ENCODE results near the gene SLFN5.
"Not testable (repeated sequence)": the region's sequence is repeated elsewhere in the genome, so short reads cannot be mapped to it uniquely, and the experiment has no call there.

Gene SLFN5

GRCh38 chr17:35255316-35255715 is 12.4 kb downstream of the SLFN5 start:
- TF ChIP-seq CTCF (IDR thresholded peaks at IDR 0.05; ENCODE audit: borderline replicate concordance, insufficient read depth, low read depth, low read length) = no peak
- no peak overlapping the region for H3K4me3 ChIP-seq (ENCODE audit: low read depth, low read length)

- no peak for TF ChIP-seq CTCF (IDR thresholded peaks at IDR 0.05; ENCODE audit: borderline replicate concordance, insufficient read depth, low read depth, low read length)
- no peak overlapping the region for H3K4me3 ChIP-seq (ENCODE audit: low read depth, low read length)
Measured at GRCh38 chr17:35256629-35257028, 13.8 kb downstream of the SLFN5 start.

DNA sequence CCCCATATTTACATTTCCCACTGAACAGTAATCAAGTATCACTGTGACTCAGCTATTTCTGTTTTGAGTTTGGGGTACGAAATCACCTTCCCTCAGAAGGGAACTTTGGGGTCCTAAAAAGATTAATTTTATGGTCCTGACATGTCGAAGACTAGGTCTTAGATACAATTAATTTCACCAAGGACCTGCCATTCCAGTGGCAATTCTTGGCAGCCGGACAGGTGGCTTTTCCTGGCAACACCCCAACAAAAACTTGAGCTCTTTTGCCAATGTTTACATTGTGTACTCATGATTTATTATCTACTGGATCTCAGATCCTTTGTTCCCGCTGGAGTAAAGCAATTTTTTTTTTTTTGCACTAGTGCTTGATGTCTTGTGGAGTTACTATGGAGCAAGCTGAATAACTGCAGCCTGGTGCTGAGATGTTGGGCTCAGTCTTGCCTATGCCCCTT is 14.4 kb downstream of the SLFN5 start:
- TF ChIP-seq CTCF (IDR thresholded peaks at IDR 0.05; ENCODE audit: borderline replicate concordance, insufficient read depth, low read depth, low read length) = no peak

GRCh38 chr17:35259001-35259400 is 16.1 kb downstream of the SLFN5 start:
- no peak for TF ChIP-seq CTCF (IDR thresholded peaks at IDR 0.05; ENCODE audit: borderline replicate concordance, insufficient read depth, low read depth, low read length)
- H3K4me3 ChIP-seq (ENCODE audit: low read depth, low read length) = no peak overlapping the region

More for the DNA sequence above, 14.4 kb downstream of the SLFN5 start:
- H3K4me3 ChIP-seq (ENCODE audit: low read depth, low read length) = no peak overlapping the region

- no peak overlapping the region for H3K4me3 ChIP-seq (ENCODE audit: low read depth, low read length)
- TF ChIP-seq CTCF (IDR thresholded peaks at IDR 0.05; ENCODE audit: borderline replicate concordance, insufficient read depth, low read depth, low read length) = no peak
Measured at GRCh38 chr17:35265071-35265470, 22.2 kb downstream of the SLFN5 start.

DNA sequence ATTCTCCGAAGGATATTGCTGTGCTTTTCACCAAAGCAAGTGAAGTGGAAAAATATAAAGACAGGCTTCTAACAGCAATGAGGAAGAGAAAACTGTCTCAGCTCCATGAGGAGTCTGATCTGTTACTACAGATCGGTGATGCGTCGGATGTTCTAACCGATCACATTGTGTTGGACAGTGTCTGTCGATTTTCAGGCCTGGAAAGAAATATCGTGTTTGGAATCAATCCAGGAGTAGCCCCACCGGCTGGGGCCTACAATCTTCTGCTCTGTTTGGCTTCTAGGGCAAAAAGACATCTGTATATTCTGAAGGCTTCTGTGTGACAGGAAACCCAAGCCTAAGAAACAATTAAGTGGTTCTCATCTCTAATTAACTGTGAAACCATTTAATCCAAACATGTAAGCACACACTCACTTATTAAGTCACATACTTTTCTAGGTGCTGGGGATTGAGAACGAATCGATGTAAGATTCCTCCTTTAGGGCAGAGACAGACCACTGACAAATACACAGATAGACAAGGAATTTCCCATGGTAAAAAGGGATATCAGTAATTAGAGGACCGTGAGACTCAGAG is 22.8 kb downstream of the SLFN5 start:
- no peak for TF ChIP-seq CTCF (IDR thresholded peaks at IDR 0.05; ENCODE audit: borderline replicate concordance, insufficient read depth, low read depth, low read length)
- H3K4me3 ChIP-seq (ENCODE audit: low read depth, low read length) = no peak overlapping the region

GRCh38 chr17:35274167-35275066 is 31.5 kb downstream of the SLFN5 start:
- H3K4me3 ChIP-seq (ENCODE audit: low read depth, low read length) = not testable (repeated sequence)

- H3K4me3 ChIP-seq (ENCODE audit: low read depth, low read length) = not testable (repeated sequence)
Measured at GRCh38 chr17:35278454-35278853, 35.6 kb downstream of the SLFN5 start.

GRCh38 chr17:35278876-35279275 is 36.0 kb downstream of the SLFN5 start:
- H3K4me3 ChIP-seq (ENCODE audit: low read depth, low read length) = not testable (repeated sequence)
